OCI-LY3 (cell line): ENCODE measurements around the gene LCOR.

Source experiments
- H2AFZ ChIP-seq: fragments of 200-600, 300-600 bp; shearing (Covaris generic); 2 replicates; pipeline ENCODE4 v1.6.0; 2014; ENCODE audit warnings: antibody characterized with exemption, low read depth, low read length
- H3K27ac ChIP-seq: fragments of 200-600, 300-600 bp; sonication (generic); 2 replicates; pipeline ENCODE4 v1.5.1; 2014; ENCODE audit warnings: mild to moderate bottlenecking, low read length, moderate library complexity, mixed read lengths
- H3K27me3 ChIP-seq: fragments of 200-600, 300-600 bp; sonication (generic); 2 replicates; pipeline ENCODE4 v1.6.1; 2014; ENCODE audit warnings: low read depth, low read length, mixed read lengths
- H3K36me3 ChIP-seq: fragments of 200-600, 300-600 bp; sonication (generic); replicated peaks from 2 replicates; pipeline ENCODE3; 2014; ENCODE audit warnings: low read depth, low read length, mixed read lengths
- H3K4me1 ChIP-seq: fragments of 300-600, 200-600 bp; sonication (generic); 2 replicates; pipeline ENCODE4 v1.6.1; 2014; ENCODE audit warnings: low read length, mixed read lengths
- H3K4me2 ChIP-seq: fragments of 200-600, 300-600 bp; sonication (generic); 2 replicates; pipeline ENCODE4 v1.6.1; 2014; ENCODE audit warnings: low read length, mixed read lengths
- H3K4me3 ChIP-seq: fragments of 300-600, 200-600 bp; sonication (generic); 2 replicates; pipeline ENCODE4 v1.5.1; 2014; ENCODE audit warnings: antibody characterized with exemption, mild to moderate bottlenecking, low read length, moderate library complexity
- H3K79me2 ChIP-seq: fragments of 300-600, 200-600 bp; shearing (Covaris generic); 2 replicates; pipeline ENCODE4 v1.6.1; 2014; ENCODE audit warnings: mild to moderate bottlenecking, low read length, mixed read lengths
- H3K9ac ChIP-seq: fragments of 300-600, 200-600 bp; shearing (Covaris generic); 2 replicates; pipeline ENCODE4 v1.6.0; 2014; ENCODE audit warnings: mild to moderate bottlenecking, low read length, moderate library complexity
- H3K9me3 ChIP-seq: fragments of 200-600, 300-600 bp; shearing (Covaris generic); 2 replicates; pipeline ENCODE4 v1.6.1; 2014; ENCODE audit warnings: low read length, mixed read lengths; ENCODE audit not compliant: insufficient read depth
- H4K20me1 ChIP-seq: fragments of 200-600, 300-600 bp; sonication (generic); 2 replicates; pipeline ENCODE4 v1.6.1; 2016; ENCODE audit warnings: low read length, mixed read lengths; ENCODE audit not compliant: insufficient read depth
- EZH2phosphoT487 ChIP-seq: fragments of 200-600 bp; shearing (Covaris generic); IDR thresholded peaks from 2 replicates; pipeline ENCODE4 v1.6.1; 2018; ENCODE audit warnings: antibody characterized with exemption, mixed run types, low read depth
- TF ChIP-seq, protein P1 (sequence below): fragments of 200-600, 300-600 bp; sonication (generic); IDR thresholded peaks from 2 replicates; pipeline ENCODE4 v1.5.1; 2014; ENCODE audit warnings: antibody characterized with exemption, low read length, low read depth

LCOR gene

DNA sequence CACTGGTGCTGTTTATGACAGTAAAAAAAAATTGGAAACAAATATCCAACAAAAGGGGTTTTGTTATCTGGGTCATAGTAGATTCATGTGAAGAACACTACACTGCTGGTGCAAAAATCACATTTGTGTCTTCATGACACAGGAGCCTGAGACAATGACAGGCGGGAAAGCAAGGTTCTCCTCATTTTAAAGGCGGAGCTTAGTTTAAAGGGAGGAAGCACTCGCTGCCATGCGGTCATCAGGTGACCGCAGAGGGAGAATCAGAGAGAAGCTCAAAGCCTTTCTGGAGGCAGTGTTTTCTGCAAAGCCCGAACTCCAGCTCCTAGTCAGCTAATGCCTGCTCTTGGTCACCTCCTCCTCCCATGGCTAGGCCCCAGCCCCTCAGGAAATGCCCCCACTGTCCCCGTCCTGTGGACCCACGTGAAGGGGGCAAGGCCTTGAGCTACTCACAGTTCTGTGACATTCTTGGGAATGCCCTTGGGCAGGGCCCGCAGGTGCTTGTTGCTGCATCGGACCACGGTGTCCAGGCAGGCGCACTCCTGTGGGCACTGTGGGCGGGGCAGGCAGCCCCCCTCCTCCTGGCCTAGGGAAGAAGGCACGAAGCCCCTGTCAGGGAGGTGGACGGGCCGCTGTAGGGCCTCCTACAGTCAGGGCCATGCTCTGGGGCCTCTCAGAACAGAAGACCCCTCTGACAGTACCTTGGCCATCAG is 207.6 kb downstream of the LCOR start:
- Histone ChIP-seq H3K79me2 (no peaks in the 10 kb centered on the region), H3K27ac (no peak overlapping the region), H3K4me2 (no peak overlapping the region), H4K20me1 (no peaks in the 10 kb centered on the region), H3K9me3 (no peaks in the 10 kb centered on the region), H3K4me3 (no peak overlapping the region), H3K27me3 (no peaks in the 10 kb centered on the region), H2AFZ (no peak overlapping the region), H3K4me1 (peaks cover 7% of the 10 kb centered on the region), H3K36me3 (no peaks in the 10 kb centered on the region), H3K9ac (no peak overlapping the region)
- TF ChIP-seq, protein P1, sequence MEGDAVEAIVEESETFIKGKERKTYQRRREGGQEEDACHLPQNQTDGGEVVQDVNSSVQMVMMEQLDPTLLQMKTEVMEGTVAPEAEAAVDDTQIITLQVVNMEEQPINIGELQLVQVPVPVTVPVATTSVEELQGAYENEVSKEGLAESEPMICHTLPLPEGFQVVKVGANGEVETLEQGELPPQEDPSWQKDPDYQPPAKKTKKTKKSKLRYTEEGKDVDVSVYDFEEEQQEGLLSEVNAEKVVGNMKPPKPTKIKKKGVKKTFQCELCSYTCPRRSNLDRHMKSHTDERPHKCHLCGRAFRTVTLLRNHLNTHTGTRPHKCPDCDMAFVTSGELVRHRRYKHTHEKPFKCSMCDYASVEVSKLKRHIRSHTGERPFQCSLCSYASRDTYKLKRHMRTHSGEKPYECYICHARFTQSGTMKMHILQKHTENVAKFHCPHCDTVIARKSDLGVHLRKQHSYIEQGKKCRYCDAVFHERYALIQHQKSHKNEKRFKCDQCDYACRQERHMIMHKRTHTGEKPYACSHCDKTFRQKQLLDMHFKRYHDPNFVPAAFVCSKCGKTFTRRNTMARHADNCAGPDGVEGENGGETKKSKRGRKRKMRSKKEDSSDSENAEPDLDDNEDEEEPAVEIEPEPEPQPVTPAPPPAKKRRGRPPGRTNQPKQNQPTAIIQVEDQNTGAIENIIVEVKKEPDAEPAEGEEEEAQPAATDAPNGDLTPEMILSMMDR, result no peak
- no peak for TF ChIP-seq EZH2phosphoT487

DNA sequence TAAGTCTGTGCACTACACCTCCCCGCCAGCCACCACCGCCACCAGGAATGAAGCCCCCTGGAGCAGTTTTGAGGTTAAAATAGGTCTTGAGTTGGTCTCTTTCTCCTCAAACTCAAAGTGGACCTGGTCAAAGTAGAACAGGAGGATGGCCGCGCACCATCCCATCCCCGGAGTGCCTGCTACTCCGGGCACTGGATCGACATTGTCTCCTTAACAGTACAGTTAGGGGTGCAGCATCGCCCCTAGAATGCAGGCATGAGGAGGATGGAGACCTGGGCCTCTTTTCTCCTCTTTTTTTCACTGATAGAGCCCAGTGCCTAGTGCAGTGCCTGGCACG is 208.1 kb downstream of the LCOR start:
- Histone ChIP-seq H3K36me3 (no peaks in the 10 kb centered on the region), H3K9ac (no peak overlapping the region), H3K4me2 (no peak overlapping the region), H3K27me3 (no peaks in the 10 kb centered on the region), H3K79me2 (no peaks in the 10 kb centered on the region), H3K4me1 (peaks cover 7% of the 10 kb centered on the region), H4K20me1 (no peaks in the 10 kb centered on the region), H3K9me3 (no peaks in the 10 kb centered on the region), H2AFZ (no peak overlapping the region), H3K4me3 (no peak overlapping the region), H3K27ac (no peak overlapping the region)
- TF ChIP-seq EZH2phosphoT487, result no peak
- TF ChIP-seq, protein P1, result no peak

DNA sequence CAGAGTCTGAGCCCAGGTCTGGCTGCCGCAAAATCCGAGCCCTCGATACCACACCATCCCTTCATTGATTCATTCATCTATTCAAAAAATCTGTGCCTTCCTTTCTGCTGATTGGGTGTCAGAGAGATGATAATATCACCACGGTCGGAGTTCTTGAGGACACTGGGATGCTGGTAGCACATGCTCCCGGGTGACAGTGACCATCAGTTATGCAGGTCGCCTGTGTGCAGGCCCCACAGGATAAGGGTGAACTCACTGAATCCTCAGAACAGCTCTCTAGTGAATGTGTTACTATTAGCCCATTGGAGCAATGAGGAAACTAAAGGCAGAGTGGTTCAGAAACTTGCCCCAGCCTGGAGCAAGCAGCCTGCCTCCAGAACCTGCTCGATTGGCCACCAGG is 208.6 kb downstream of the LCOR start:
- Histone ChIP-seq H2AFZ (no peak overlapping the region), H3K4me2 (no peak overlapping the region), H3K4me1 (peaks cover 7% of the 10 kb centered on the region), H4K20me1 (no peaks in the 10 kb centered on the region), H3K9ac (no peak overlapping the region), H3K27me3 (no peaks in the 10 kb centered on the region), H3K79me2 (no peaks in the 10 kb centered on the region), H3K9me3 (no peaks in the 10 kb centered on the region), H3K4me3 (no peak overlapping the region), H3K36me3 (no peaks in the 10 kb centered on the region), H3K27ac (no peak overlapping the region)
- no peak for TF ChIP-seq EZH2phosphoT487
- TF ChIP-seq, protein P1, result no peak

DNA sequence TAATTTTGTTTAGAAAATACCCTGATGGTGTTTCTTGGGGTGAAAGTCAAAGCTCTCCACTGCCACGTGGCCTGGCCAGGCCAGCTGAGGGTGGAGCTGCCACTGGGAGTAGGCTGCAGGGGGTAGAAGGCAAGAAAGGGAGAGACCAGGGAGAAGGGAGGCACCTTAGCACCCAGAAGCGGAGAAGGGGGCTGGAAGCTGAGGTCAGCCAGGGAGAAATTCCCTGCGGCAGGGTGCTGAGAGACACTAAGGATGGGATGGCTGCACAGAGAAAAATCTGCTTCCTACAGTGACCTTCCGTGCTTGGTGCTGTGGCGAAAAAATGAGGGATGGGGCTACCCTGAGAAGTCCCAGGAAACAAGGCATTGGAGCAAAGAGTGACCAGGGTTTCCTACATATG is 210.0 kb downstream of the LCOR start:
- Histone ChIP-seq H3K9me3 (no peaks in the 10 kb centered on the region), H3K9ac (no peak overlapping the region), H4K20me1 (no peaks in the 10 kb centered on the region), H3K79me2 (no peaks in the 10 kb centered on the region), H3K4me1 (peaks cover 7% of the 10 kb centered on the region), H3K27ac (no peak overlapping the region), H3K36me3 (no peaks in the 10 kb centered on the region), H3K4me3 (no peak overlapping the region), H3K4me2 (no peak overlapping the region), H2AFZ (no peak overlapping the region), H3K27me3 (no peaks in the 10 kb centered on the region)
- TF ChIP-seq, protein P1, result no peak
- no peak for TF ChIP-seq EZH2phosphoT487
